GM19467 (cell line): ENCODE measurements around the gene BPTF.
"Not testable (repeated sequence)": the region's sequence is repeated elsewhere in the genome, so short reads cannot be mapped to it uniquely, and the experiment has no call there.

Source experiments
- ATAC-seq: cut with Tn5 transposase; IDR thresholded peaks from one replicate; pipeline ENCODE4 v1.9.1; 2021; ENCODE audit warnings: mild to moderate bottlenecking, moderate library complexity; ENCODE audit not compliant: unreplicated experiment

The BPTF gene

DNA sequence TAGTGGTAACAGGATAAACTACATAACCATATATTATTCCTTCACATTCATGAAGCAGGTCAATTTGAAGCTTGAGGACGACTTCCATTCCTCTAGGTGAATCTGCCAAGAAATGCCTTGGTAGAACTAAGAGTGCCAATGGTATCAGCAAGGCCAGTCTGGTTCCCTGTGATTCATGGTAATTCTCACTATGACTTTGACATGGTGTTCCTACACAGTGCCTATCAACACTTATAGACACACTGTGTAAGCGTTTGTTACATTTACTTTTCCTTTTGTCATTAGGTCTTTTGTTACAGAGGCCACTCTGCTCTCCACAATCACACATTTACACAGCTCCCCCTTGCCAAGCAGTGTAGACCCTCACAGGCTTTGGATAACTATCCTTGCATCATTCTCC, 136.9 kb downstream of the BPTF start:
- not testable (repeated sequence) for ATAC-seq

DNA sequence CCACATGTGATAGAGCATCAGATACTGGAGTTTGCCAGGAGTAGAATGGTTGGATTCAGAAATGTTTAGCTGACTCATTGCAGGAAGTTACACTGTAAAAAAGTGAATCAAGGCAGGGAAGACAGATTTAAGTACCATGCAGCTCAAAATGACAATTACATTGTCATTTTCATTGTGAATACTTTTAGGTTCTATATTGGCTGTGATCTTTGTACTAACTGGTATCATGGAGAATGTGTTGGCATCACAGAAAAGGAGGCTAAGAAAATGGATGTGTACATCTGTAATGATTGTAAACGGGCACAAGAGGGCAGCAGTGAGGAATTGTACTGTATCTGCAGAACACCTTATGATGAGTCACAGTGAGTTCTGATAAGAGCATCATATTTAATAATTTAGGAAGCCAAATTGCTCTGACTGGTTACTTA, 137.9 kb downstream of the BPTF start:
- ATAC-seq = not testable (repeated sequence)

DNA sequence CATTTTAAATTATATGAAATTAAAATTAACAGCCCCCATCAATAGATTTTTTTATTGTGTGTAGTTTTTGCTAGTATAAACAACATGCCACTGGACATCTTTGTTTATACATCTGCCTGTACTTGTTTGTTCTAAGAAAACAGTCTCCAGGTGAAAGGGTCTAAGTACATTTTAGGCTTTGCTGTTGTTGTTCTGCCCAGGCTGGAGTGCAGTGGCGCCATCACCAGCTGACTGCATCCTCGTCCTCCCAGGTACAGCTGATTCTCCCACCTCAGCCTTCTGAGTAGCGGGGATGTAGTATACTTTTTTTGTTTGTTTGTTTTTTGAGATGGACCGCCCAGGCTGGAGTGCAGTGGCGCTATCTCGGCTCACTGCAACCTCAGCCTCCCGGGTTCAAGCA, 145.5 kb downstream of the BPTF start:
- no peak for ATAC-seq

DNA sequence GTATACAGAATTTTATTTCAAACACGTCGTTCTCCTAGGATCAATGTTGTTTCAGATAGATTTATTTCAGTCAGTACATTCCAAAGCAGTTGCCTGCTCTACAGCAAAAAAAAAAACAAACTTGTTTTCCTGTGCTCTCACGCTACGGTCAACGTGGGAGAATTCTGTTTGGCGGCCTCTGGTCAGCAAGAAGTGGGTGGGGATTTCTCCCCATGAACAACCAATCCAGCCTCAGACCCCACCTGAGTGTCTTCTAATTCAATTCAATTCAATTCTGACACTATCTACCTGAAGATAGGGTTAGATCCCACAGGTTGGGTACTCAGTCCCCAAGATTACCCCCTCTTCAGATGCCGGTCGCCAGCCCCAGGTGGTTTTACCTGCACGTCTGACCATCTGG, 148.9 kb downstream of the BPTF start:
- ATAC-seq = no peak

DNA sequence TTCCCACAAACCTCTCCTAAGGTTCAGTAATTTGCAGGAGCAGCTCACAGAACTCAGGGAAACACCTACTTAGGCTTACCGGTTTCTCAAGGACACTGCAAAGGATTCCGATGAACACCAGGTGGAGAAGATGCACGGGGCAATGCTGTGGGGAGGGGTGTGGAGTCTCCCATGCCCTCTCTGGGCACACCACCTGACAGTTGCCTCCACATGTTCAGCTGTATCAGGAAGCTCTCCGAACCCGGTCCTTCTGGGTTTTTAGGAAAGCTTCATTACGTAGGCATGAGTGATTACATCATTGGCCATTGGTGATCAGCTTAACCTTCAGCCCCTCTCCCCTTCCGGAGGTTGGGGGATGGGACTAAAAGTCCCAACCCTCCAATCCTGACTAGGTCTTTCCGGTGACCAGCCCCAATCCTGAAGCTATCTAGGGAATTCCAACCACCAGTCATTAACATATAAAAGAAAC, 149.3 kb downstream of the BPTF start:
- no peak for ATAC-seq

DNA sequence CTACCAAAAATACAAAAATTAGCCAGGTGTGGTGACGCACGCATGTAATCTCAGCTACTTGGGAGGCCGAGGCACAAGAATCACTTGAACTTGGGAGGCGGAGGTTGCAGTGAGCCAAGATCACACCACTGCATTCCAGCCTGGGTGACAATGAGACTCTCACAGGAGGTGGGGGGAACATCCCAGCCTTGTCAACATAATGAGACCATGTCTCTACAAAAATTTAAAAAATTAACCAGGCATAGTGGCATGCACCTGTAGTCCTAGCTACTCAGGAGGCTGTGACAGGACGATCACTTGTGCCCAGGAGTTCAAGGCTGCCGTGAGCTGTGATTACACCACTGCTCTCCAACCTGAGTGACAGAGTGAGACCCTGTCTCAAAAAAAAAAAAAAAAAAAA, 151.0 kb downstream of the BPTF start:
- ATAC-seq = not testable (repeated sequence)

DNA sequence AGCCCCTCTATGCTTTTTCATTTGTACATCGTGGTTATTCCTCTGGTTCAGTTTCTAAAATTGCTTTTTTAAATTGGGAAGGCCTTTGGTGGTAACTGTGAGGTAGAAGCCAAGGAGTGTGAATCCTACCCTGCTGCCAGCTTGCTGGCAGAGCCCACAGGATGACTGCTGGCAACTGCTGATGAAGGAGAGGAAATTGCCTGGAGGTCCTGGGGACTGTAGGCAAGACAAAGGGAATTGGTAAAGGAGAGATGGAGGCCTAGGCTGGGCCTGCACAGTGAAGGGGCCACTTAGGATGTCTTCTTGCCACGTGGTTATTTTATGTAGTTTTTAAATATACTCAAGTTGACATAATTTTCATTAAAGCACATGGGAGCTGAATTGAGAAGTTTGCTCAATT, 155.2 kb downstream of the BPTF start:
- ATAC-seq = no peak

DNA sequence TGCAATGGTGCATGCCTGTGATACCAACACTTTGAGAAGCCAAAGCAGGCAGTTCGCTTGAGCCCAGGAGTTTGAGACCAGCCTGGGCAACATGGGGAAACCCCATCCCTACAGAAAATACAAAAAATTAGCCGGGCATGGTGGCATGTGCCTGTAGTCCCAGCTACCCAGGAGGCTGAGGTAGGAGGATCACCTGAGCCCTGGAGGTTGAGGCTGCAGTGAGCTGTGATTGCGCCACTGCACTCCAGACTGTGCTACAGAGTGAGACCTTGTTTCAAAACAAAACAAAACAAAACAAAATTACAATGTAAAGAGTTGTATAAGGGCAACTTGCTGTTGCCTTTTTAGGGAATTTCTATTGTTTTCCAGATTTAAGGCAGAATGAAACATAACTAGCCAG, 155.6 kb downstream of the BPTF start:
- not testable (repeated sequence) for ATAC-seq

DNA sequence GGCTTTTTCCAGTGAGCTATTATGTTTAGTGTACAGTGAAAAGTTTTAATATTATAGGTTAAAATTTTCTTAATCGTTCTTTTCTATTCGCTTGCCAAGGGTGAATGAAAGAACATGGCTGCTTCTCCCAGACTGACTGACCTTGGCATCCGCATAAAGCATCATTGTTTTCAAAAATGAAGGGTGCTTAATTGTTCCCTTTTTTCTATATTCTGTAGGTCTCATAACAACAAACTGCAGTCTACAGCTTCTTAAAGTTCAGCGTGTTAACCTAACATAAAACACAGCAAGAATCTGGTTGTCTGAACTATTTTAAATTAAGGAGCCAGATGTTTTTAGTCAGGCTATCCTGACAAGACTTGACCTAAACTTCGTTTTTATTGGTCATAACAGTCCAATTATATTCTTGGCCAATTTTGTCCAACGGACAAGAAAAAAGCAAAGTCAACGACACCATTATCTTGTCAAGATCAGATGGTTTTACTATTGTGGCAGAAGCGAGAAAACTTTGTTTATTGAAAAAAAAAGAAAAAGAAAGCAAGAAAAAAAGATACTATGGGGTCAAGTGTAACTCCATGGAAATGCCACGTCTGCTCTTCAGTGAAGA, 156.8 kb downstream of the BPTF start:
- no peak for ATAC-seq

DNA sequence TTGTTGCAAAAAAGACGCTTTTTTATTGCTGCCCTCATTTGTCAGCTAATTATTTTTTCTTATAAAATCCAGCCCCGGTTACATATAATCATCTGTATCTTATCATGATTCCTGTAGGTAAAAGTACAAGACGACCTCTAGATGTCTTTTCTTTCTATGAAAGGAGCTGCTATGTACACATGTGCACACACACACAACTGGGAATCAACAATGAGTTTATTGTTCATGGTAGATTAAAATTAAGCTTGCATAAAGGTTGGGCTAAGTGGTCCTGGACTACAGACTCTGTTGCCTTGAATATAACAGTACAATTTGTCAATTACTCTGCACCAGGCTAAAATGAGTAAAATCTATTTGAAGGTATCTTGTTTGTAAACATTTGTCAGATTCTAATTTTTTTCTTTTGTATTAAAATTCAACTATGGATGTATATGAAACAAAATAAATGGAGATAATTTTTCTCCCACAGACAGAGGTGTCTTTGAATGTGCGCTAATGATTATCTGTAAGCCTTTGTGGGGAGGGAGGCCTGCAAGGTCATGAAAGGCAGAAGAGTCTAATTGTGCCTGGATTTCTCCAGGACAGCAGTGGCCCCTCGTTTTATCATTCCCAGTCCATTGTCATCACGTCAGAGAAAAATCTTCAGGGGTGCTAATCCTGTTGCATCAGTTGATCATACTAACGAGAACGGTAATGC, 157.5 kb downstream of the BPTF start:
- no peak for ATAC-seq

DNA sequence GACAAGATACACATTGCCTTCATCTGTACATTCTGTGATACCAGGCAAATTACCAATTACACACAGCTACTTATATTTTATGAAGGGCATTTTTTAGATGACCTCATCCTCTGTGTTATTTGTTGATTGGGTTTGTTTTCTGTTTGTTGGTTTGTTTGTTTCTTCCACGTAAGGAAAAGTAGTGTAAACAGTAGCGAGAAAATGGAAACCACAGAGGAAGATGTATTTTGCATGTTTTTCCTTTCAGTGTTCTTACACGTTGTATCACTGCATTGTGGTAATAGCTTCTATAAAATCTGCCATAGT, 158.0 kb downstream of the BPTF start:
- ATAC-seq = no peak

DNA sequence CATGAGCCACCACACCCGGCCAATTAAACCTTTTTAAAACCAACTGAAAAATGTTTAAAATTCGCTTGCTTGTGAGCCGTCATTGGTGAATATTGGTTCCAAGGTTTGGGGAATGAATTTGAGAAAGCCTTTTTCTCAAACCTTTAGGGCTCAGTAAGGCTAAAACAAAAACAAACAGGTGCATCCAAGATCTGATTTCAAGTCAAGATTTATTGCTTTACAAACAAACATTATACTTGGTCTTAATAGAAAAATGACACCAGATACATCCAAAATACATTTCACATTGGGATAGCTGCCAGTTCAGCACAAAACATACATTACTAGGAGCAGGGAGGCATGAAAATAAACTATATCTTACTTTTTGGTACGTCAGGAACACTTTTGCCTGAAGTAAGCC, 165.6 kb downstream of the BPTF start:
- ATAC-seq = no peak

DNA sequence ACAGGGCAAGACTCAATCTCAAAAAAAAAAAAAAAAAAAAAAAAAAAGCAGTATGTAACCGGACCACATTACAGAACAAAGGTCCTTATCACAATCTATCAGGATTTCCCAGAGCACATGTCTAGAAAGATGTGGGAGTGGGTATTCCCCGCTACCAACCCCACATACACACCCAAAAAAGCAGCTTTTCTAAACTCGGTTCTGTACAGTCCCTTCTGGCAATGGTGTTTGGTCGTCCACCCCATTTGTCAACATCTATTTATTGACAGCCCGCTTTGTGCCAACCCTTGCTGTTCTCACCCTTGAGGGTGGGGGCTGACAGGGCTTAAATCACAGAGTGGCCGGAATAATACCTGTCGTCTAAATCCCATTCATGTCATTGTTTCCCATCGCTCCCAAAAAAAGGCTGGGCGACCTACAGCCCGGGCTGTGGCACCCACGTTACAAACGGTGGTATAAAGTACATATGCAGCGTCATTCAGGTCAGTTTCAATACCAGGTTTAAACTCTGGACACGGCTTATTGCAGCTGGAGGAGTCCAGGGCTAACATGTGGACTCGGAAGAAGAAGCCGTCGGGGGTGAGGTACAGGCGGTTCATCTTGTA, 167.3 kb downstream of the BPTF start:
- ATAC-seq = no peak

DNA sequence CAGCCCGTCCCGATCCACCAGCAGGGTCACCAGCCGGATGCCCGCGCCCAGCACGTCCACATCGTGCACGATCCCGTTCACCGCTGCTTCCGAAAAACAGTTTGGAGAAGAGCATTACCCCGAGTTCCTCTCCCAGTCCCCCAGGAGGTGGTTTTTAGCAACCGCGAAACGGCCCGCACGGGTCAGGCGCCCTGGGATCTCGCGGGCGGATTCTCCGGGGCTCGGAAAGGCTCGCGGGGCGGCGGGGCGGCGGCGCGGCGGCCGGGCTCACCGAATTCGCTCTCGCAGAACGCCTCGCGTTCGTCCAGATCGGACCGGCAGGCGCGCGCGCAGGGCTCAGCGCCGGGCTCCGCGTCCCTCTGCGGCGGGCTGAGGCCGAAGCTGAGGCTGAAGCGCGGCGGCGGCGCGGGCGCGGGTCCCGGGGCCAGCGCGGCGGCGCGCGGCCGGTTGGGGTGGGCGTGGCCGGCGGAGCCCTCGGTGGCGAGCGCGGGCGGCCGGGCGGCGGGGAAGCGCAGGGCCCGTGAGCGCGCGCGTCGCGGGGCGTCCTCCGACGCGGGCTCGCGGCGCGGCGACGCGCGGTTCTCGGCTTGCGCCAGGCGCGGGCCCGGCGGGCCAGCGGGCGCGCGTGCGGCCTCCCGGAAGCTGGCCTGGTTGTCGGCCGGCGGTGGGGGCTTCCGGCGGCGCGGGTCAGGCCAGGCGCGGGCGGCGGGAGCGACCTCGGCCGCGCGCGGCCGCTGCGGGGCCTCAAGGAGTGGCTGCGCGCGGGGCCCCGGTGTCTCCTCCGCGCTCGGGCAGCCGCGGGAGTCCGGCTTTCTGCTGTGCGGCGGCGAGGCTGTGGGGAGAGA, 168.1 kb downstream of the BPTF start:
- peak; percentile 81 for ATAC-seq

DNA sequence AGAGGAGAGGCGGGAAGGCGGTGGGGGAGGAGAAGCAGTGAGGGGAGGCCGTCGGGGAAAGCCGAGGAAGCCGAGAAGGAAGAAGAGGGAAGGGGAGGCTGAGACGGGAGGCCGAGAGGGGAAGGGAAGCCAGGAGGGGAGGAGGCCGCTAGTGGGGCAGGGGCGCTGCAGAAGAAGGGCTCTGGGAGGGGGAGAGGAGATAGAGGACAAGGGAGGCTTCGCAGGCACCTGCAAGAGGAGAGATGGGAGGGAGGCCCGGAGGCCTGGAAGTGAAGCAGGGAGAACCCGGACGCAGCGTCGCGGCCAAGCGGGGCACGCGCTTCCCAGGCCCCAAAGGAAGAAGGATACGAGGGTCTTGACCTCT, 168.7 kb downstream of the BPTF start:
- ATAC-seq = no peak

DNA sequence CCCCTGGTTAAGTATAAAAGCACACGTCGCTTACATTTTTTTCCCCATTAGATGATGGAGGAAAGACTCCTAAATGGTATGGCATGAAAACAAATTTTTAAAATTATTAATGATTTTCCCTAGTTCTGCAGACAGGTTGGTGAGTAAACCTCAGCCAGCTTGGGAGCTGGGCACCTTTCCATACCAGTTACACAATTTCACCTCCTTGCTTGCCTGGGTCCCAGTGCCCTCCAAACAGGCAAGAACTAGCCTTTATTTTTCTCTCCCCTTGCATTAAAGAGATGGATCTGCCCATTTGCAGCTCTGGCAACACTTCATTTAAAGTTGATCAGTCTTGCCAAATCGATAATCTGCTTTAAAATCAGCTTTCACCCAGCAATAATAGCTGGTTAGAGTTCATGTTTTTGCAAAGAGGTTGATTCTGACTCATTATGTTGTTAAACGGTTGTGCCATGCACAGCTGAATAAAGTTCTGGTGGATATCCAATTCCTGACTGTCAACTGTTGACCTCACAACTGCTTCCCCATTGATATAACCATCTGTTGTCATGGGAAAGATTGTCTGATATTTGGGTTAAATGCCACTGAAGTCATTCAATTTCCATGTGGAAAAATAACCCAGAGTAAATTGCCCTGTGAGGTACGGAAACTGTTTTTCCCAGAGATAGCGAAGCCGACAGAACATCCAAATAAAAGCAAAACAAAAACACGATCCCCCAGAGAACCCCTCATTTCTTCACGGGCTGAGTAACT, 169.7 kb downstream of the BPTF start:
- no peak for ATAC-seq

DNA sequence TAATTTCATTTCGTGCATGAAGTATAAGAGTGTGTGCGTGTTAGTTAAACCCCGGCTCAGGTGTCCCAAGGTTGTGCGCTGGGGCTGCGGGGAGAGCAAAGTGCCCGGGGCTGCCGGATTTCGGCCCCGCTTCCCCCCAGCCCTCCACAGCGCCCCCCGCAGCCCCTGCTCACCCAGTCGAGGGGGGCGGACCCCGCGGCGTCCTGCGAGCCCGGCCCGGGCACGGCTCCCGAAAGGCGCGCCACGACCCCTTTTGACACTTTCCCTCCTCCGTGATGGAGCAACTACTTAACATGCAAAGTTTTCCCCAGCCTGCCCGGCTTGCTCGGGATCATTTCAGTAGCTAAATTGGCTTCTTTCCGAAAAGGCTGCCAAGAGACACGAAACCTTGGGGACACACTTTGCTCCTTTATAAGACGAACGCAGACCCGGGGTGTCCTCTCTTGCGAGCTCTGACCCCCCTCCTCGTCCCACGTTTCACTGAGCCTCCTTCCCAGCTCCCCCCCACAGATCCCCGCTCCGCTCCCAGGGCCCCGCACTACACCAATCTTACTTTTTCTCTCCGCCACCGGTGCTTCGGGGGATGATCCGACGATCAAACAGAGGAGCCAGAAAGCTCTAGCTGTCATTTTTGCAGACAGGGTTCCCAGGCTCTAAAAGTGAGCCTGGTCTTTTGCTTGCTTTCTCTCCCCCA, 170.4 kb downstream of the BPTF start:
- ATAC-seq = no peak

DNA sequence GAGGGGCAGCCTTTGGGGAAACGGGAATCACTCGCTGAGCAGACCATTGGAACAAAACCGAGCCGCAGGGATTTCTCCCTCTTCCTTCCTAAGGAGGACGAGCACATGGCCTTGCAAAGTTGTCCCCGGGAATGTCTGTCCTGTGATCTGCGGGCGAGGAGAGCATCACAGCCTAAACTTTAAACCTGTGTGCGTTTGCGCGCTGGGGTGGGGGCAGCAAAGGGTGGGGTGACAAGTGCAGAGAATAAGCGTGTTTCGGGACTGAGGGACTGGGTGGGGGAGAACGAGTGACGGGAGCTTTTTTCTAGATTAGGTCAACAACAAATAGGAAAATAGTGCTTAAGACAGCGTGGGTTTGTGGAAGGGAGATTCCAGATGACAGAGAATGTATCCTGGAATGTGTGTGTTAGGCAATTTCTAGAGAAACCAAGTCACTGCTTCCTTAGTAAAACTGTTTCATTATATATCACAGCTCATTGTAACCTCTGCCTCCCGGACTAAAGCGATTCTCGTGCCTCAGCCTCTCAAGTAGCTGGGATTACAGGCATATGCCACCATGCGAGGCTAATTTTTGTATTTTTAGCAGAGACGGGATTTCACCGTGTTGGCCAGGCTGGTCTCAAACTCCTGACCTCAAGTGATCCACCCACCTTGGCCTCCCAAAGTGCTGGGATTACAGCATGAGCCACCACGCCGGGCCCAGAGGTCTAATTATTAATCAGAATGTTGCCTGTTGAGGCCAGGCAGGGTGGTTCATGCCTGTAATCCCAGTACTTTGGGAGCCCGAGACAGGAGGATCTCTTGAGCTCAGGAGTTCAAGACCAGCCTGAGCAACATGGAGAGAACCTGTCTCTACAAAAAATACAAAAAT, 171.2 kb downstream of the BPTF start, which contains the start of gene C17orf58:
TSS of gene C17orf58 (minus strand) at position 169 of the 871 bp plus-strand sequence. CDS start 271 bp downstream, outside the sequence.
- ATAC-seq = not testable (repeated sequence)

DNA sequence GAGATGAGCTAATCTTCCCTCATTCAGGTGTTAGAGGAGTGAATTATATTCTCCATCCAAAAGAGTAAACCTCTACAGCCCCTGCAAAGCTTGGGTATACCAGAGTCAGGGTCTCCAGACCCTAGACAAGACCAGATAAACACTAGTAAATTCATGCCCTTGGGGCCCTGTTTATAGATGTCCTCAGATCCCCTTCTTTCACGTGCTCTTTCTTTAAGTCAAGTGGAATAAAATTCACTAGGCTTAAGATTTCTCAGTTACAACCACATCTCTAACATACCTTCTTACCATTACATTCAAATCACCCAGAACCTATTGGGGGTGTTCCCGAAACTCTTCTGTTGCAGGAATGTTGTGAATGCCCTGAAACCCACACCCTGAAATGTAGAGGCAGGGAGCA, 173.2 kb downstream of the BPTF start:
- ATAC-seq = no peak
